Naive thymus-derived CD4-positive, alpha-beta T cell (primary cell): ENCODE data around the gene SLC25A4. TPM values are rescaled to one million over a fixed set of nuclear protein-coding genes. Genes with fewer than 3 reads are reported as not detected.

Source experiments
- ATAC-seq: fragments of 150-1000 bp; cut with Tn5 transposase; 2 replicates; pipeline ENCODE4 v1.10.0; 2021; ENCODE audit warnings: mild to moderate bottlenecking, moderate library complexity
- CTCF ChIA-PET: fragments of 350-600 bp; sonication (Branson Sonifier 250); formaldehyde crosslinking; loops from one replicate; lab custom pipeline; 2021; ENCODE audit warnings: antibody characterized with exemption; lab: Charles Lee
- POLR2A ChIA-PET: fragments of 350-600 bp; sonication (Branson Sonifier 250); formaldehyde crosslinking; loops from one replicate; lab custom pipeline; 2021; ENCODE audit warnings: antibody characterized with exemption, inconsistent platforms; lab: Charles Lee
- DNase-seq, 9 donors: peaks; one replicate each; pipeline versions ENCODE4 v3.0.0 to v3.0.0-alpha.2; 2020 to 2022; ENCODE audit warnings: mixed read lengths in 1 of 9
- H3K27ac ChIP-seq: one replicate; pipeline ENCODE4 v1.7.0; 2013; ENCODE audit warnings: mild to moderate bottlenecking, low read depth, low read length, moderate library complexity
- H3K27me3 ChIP-seq, 2 donors: one replicate each; pipeline ENCODE4 v1.7.0; 2013; ENCODE audit warnings: low read length in 2 of 2, mild to moderate bottlenecking in 2 of 2, moderate library complexity in 2 of 2; ENCODE audit not compliant: control insufficient read depth in 2 of 2, insufficient read depth in 2 of 2
- H3K36me3 ChIP-seq, 3 experiments: 1 replicate in 2 of 3; 2 replicates in 1 of 3; pipeline ENCODE4 v1.7.0; 2013; ENCODE audit warnings: low read length in 3 of 3, mild to moderate bottlenecking in 3 of 3, moderate library complexity in 1 of 3; ENCODE audit not compliant: insufficient read depth in 3 of 3, control insufficient read depth in 2 of 3
- H3K4me1 ChIP-seq, 2 donors: one replicate each; pipeline ENCODE4 v1.7.0; 2013; ENCODE audit warnings: low read length in 2 of 2, mild to moderate bottlenecking in 2 of 2, moderate library complexity in 1 of 2; ENCODE audit not compliant: control insufficient read depth in 2 of 2, insufficient read depth in 2 of 2
- H3K4me3 ChIP-seq: 2 replicates; pipeline ENCODE4 v1.7.0; 2013; ENCODE audit warnings: mild to moderate bottlenecking, low read length
- H3K9me3 ChIP-seq, 3 experiments: 1 replicate in 2 of 3; 2 replicates in 1 of 3; pipeline ENCODE4 v1.7.0; 2013; ENCODE audit warnings: low read length in 3 of 3; ENCODE audit not compliant: control insufficient read depth in 2 of 3
- H3K27ac Mint-ChIP-seq, 9 donors: one replicate each; pipeline ENCODE4 v1.8.0; 2020 to 2022; ENCODE audit warnings: mixed read lengths in 9 of 9, mild to moderate bottlenecking in 8 of 9, moderate library complexity in 5 of 9, inconsistent platforms in 2 of 9
- H3K27me3 Mint-ChIP-seq, 5 donors: one replicate each; pipeline ENCODE4 v1.8.0; 2021 to 2022; ENCODE audit warnings: mixed read lengths in 5 of 5, mild to moderate bottlenecking in 1 of 5
- H3K36me3 Mint-ChIP-seq, 5 donors: one replicate each; pipeline ENCODE4 v1.8.0; 2020 to 2022; ENCODE audit warnings: mixed read lengths in 5 of 5, mild to moderate bottlenecking in 3 of 5, inconsistent platforms in 1 of 5
- H3K4me1 Mint-ChIP-seq, 7 donors: one replicate each; pipeline ENCODE4 v1.8.0; 2020 to 2022; ENCODE audit warnings: mixed read lengths in 7 of 7, mild to moderate bottlenecking in 3 of 7, inconsistent platforms in 1 of 7
- H3K4me3 Mint-ChIP-seq, 10 donors: one replicate each; pipeline ENCODE4 v1.8.0; 2020 to 2022; ENCODE audit warnings: mild to moderate bottlenecking in 10 of 10, mixed read lengths in 10 of 10, moderate library complexity in 6 of 10, inconsistent platforms in 2 of 10
- H3K9me3 Mint-ChIP-seq, 11 donors: one replicate each; pipeline ENCODE4 v1.8.0; 2020 to 2022; ENCODE audit warnings: mixed read lengths in 11 of 11, mild to moderate bottlenecking in 4 of 11, inconsistent platforms in 1 of 11, moderate library complexity in 1 of 11
- intact Hi-C, 2 donors: fragments of 100-400 bp; cut with micrococcal nuclease; formaldehyde crosslinking; loops; one replicate each; pipeline ENCODE4 v1.15.1; 2023
- polyA plus RNA-seq, 2 donors: library from polyadenylated mRNA; unstranded; fragments of 300-500 nt; fragmentation: Illumina TruSeq; gene quantifications; one replicate each; pipeline ENCODE4 v1.2.3, GENCODE V29; 2021
- total RNA-seq, 6 experiments: library from RNA in 5 of 6; stranded (reverse) in 5 of 6; gene quantifications; 1 replicate in 5 of 6; 2 replicates in 1 of 6; pipeline ENCODE4 v1.2.3 and lab custom pipeline; 2021 to 2026

SLC25A4 gene
- total and polyA plus RNA-seq, 7 experiments from 2014 or later: 0.60 to 7.2 (median 3.8) TPM

DNA sequence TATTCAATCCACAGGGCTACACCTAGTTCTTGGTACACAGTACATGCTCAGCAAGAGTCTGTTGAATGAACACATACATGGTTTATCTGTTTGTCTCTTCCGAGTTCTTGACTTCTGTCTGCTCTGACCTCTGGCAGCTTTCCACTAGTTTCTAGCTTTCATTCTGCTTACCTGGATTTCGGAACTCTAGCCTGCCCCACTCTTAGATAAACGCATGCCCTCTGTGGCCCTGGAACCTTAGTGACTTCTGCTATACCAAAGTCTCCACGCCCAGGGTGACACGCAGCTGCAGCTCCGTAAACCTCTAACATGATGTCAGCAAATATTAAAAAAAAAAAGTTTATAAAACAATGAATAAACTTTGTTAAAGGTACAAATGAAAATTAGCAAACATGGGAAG, 1.3 kb upstream of the SLC25A4 start:
- Mint-ChIP-seq H3K4me1 (peaks cover 11 to 15% (median 12%) of the 10 kb centered on the region in 7 donors), H3K4me3 (peak overlapping the region in 4 of 10 donors; percentile 20 to 94 (median 62)), H3K36me3 (peaks cover 0 to 4% (median 0%) of the 10 kb centered on the region in 5 donors), H3K9me3 (peaks cover 0 to 1% (median 0%) of the 10 kb centered on the region in 11 donors), H3K27ac (no peak overlapping the region), H3K27me3 (peaks cover 15 to 79% (median 30%) of the 10 kb centered on the region in 5 donors)
- H3K27ac ChIP-seq: no peak overlapping the region
- no peaks in the 10 kb centered on the region for H3K9me3 ChIP-seq
- ChIA-PET CTCF (interaction anchor here (0.7 to 1.7 kb wide), 2 partner anchors 25 to 42 kb away, joined by 4 to 6 read pairs; no protein-coding TSS in a partner anchor), POLR2A (interaction anchor here (1.7 kb wide), 1 partner anchor 24 kb away, joined by 5 read pairs; no protein-coding TSS in a partner anchor)
- peaks cover 4 to 13% of the 10 kb centered on the region in 2 donors for H3K4me1 ChIP-seq
- H3K36me3 ChIP-seq: no peaks in the 10 kb centered on the region
- intact Hi-C loops: loop anchor here (2.0 to 5.0 kb wide), 7 partner anchors 13 to 409 kb away; partner anchors contain the start of genes ACSL1 (in 1 of the 2), CCDC110 (in 1 of the 2), CENPU (in 1 of the 2) and CFAP97 (in 1 of the 2)
- no peak overlapping the region for H3K4me3 ChIP-seq
- DNase-seq: no peak
- peaks cover 0 to 3% of the 10 kb centered on the region in 2 donors for H3K27me3 ChIP-seq
- ATAC-seq: no peak

DNA sequence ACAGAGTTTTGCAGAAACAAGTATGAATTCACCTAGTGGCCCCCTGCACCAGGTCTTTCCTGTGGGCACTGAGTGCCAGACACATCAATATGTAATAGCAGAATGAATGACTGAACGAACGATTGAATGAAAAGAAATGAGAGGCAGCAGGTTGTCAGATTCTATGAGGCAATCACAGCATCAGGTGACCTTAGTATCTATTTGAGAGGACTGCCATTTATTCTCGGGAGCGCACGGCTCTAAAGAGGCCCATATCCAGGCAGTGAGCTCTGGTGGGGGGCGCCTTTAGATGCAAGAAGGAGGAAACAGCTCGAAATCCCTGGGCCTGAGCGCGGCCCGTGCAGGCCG, 528 bp upstream of the SLC25A4 start:
- Histone ChIP-seq H3K4me3 (peak overlapping the region; percentile 52), H3K9me3 (no peaks in the 10 kb centered on the region), H3K36me3 (no peaks in the 10 kb centered on the region), H3K27me3 (peaks cover 0 to 3% of the 10 kb centered on the region in 2 donors), H3K27ac (peak overlapping the region; percentile 52), H3K4me1 (peaks cover 4 to 13% of the 10 kb centered on the region in 2 donors)
- no peak for DNase-seq
- peak overlapping the region in 6 of 9 donors; percentile 56 to 89 (median 84) for H3K27ac Mint-ChIP-seq
- ATAC-seq: no peak
- peaks cover 11 to 15% (median 12%) of the 10 kb centered on the region in 7 donors for H3K4me1 Mint-ChIP-seq
- intact Hi-C loops: loop anchor here (2.0 to 5.0 kb wide), 7 partner anchors 14 to 410 kb away; partner anchors contain the start of genes ACSL1 (in 1 of the 2), CCDC110 (in 1 of the 2), CENPU (in 1 of the 2) and CFAP97 (in 1 of the 2)
- CTCF ChIA-PET: interaction anchor here (0.6 to 1.7 kb wide), 5 partner anchors 8 to 88 kb away, joined by 3 to 6 read pairs (median 4); partner anchors contain the start of gene SNX25
- H3K9me3 Mint-ChIP-seq: peaks cover 0 to 1% (median 0%) of the 10 kb centered on the region in 11 donors
- peaks cover 0 to 4% (median 0%) of the 10 kb centered on the region in 5 donors for H3K36me3 Mint-ChIP-seq
- peaks cover 15 to 74% (median 30%) of the 10 kb centered on the region in 5 donors for H3K27me3 Mint-ChIP-seq
- peak overlapping the region; percentile 84 to 95 (median 90) for H3K4me3 Mint-ChIP-seq
- POLR2A ChIA-PET: interaction anchor here (0.6 to 1.7 kb wide), 4 partner anchors 23 to 252 kb away, joined by 3 to 6 read pairs (median 4); no protein-coding TSS in a partner anchor

DNA sequence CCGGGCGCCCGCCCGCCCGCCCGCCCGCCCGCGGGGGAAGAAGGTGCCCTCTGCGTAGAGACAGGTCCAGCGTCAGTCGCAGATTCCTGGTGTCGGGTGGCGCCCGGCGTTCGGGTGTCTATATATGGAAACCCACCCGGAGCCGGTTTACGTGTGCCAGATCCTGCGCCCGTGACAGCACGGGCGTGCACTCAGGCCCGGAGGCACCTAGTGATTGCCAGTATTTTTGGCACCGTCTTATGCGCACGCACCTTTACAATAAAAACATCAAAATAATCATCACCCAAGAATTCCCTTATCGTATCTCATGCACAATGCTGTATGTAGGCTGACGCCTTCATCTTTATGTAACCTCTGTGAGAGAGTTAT, 519 bp downstream of the SLC25A4 start:
- ATAC-seq: peak; percentile 25

DNA sequence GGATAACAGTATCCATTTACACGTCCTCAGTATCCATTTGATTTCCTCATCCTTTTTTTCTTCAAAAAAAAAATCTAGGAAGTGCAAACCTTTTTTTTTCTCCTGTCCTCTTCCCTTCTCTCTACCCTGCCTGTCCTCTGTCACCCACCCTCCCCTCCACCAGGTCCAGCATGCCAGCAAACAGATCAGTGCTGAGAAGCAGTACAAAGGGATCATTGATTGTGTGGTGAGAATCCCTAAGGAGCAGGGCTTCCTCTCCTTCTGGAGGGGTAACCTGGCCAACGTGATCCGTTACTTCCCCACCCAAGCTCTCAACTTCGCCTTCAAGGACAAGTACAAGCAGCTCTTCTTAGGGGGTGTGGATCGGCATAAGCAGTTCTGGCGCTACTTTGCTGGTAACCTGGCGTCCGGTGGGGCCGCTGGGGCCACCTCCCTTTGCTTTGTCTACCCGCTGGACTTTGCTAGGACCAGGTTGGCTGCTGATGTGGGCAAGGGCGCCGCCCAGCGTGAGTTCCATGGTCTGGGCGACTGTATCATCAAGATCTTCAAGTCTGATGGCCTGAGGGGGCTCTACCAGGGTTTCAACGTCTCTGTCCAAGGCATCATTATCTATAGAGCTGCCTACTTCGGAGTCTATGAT, 1.7 kb downstream of the SLC25A4 start:
- Mint-ChIP-seq H3K9me3 (peaks cover 0 to 1% (median 0%) of the 10 kb centered on the region in 11 donors), H3K4me1 (peaks cover 11 to 20% (median 13%) of the 10 kb centered on the region in 7 donors), H3K27me3 (peaks cover 1 to 57% (median 10%) of the 10 kb centered on the region in 5 donors), H3K27ac (no peak overlapping the region), H3K4me3 (peak overlapping the region in 7 of 10 donors; percentile 9 to 88 (median 47)), H3K36me3 (peaks cover 0 to 4% (median 0%) of the 10 kb centered on the region in 5 donors)
- H3K4me3 ChIP-seq: no peak overlapping the region
- H3K27ac ChIP-seq: no peak overlapping the region
- ChIA-PET CTCF (interaction anchor here (0.6 kb wide), 1 partner anchor 40 kb away, joined by 4 read pairs; no protein-coding TSS in a partner anchor), POLR2A (no interaction called here)
- intact Hi-C loops: loop anchor here (5.0 kb wide), 5 partner anchors 58 to 412 kb away; partner anchors contain the start of genes ACSL1 (in 1 of the 2), CCDC110 (in 1 of the 2), CENPU (in 1 of the 2) and CFAP97 (in 1 of the 2)
- no peak for ATAC-seq
- H3K4me1 ChIP-seq: peaks cover 4 to 13% of the 10 kb centered on the region in 2 donors
- H3K36me3 ChIP-seq: no peaks in the 10 kb centered on the region
- no peaks in the 10 kb centered on the region for H3K9me3 ChIP-seq
- DNase-seq: no peak
- H3K27me3 ChIP-seq: peaks cover 0 to 2% of the 10 kb centered on the region in 2 donors

More for the DNA sequence above, 519 bp downstream of the SLC25A4 start:
- H3K9me3 Mint-ChIP-seq: peaks cover 0 to 1% (median 0%) of the 10 kb centered on the region in 11 donors
- H3K4me3 ChIP-seq: peak overlapping the region; percentile 57
- H3K27ac ChIP-seq: no peak overlapping the region
- ChIA-PET POLR2A (interaction anchor here (0.9 to 1.7 kb wide), 4 partner anchors 22 to 282 kb away, joined by 3 to 5 read pairs (median 4); partner anchors contain the start of gene UFSP2), CTCF (interaction anchor here (0.7 to 1.5 kb wide), 2 partner anchors 9 to 24 kb away, joined by 3 to 4 read pairs; no protein-coding TSS in a partner anchor)
- H3K4me3 Mint-ChIP-seq: peak overlapping the region; percentile 51 to 95 (median 86)
- peaks cover 10 to 64% (median 20%) of the 10 kb centered on the region in 5 donors for H3K27me3 Mint-ChIP-seq
- H3K4me1 ChIP-seq: peaks cover 4 to 13% of the 10 kb centered on the region in 2 donors
- H3K27me3 ChIP-seq: peaks cover 0 to 3% of the 10 kb centered on the region in 2 donors
- DNase-seq: peak in 5 of 9 donors; percentile 19 to 28 (median 24)
- intact Hi-C loops: loop anchor here (1.0 to 5.0 kb wide), 12 partner anchors 15 to 669 kb away; partner anchors contain the start of genes ACSL1 (in 1 of the 2), ANKRD37 (in 1 of the 2), CASP3 (in 1 of the 2) and CCDC110 (in 1 of the 2)
- H3K36me3 ChIP-seq: no peaks in the 10 kb centered on the region
- no peaks in the 10 kb centered on the region for H3K9me3 ChIP-seq
- H3K4me1 Mint-ChIP-seq: peaks cover 11 to 15% (median 12%) of the 10 kb centered on the region in 7 donors
- peak overlapping the region in 5 of 9 donors; percentile 1 to 74 (median 61) for H3K27ac Mint-ChIP-seq
- peaks cover 0 to 4% (median 0%) of the 10 kb centered on the region in 5 donors for H3K36me3 Mint-ChIP-seq

DNA sequence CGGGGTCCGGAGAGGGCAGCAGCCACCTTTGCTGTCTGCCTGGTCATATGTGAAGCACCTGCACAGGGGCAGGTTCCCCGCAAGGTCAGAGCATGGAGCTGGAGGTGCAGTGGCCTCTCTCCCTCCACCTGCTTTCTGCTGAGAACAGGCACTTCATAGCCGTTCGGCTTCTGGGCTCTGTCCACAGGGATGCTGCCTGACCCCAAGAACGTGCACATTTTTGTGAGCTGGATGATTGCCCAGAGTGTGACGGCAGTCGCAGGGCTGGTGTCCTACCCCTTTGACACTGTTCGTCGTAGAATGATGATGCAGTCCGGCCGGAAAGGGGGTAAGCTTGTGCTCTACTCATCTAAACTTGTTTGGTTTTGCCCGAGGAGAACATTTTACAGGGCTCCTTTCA, 2.5 kb downstream of the SLC25A4 start:
- Histone ChIP-seq H3K27ac (no peak overlapping the region), H3K9me3 (no peaks in the 10 kb centered on the region), H3K36me3 (peaks cover 0 to 3% (median 0%) of the 10 kb centered on the region in 3 experiments), H3K4me3 (no peak overlapping the region), H3K4me1 (peaks cover 4 to 15% of the 10 kb centered on the region in 2 donors), H3K27me3 (no peaks in the 10 kb centered on the region)
- Mint-ChIP-seq H3K27ac (no peak overlapping the region), H3K4me1 (peaks cover 12 to 20% (median 14%) of the 10 kb centered on the region in 7 donors), H3K4me3 (peak overlapping the region in 1 of 10 donors; percentile 9), H3K36me3 (peaks cover 0 to 8% (median 0%) of the 10 kb centered on the region in 5 donors), H3K27me3 (peaks cover 0 to 52% (median 8%) of the 10 kb centered on the region in 5 donors), H3K9me3 (peaks cover 0 to 1% (median 0%) of the 10 kb centered on the region in 11 donors)
- ChIA-PET POLR2A (no interaction called here), CTCF (no interaction called here)
- intact Hi-C loops: no loop called here
- ATAC-seq (no peak), DNase-seq (no peak)

- peaks cover 0 to 7% (median 0%) of the 10 kb centered on the region in 3 experiments for H3K36me3 ChIP-seq
- Mint-ChIP-seq H3K4me3 (no peak overlapping the region), H3K36me3 (peaks cover 0 to 36% (median 17%) of the 10 kb centered on the region in 5 donors), H3K9me3 (no peaks in the 10 kb centered on the region), H3K4me1 (peaks cover 0 to 8% (median 0%) of the 10 kb centered on the region in 7 donors), H3K27ac (no peak overlapping the region), H3K27me3 (peaks cover 0 to 22% (median 0%) of the 10 kb centered on the region in 5 donors)
- DNase-seq (no peak), ATAC-seq (no peak)
- no peaks in the 10 kb centered on the region for H3K9me3 ChIP-seq
- no peak overlapping the region for H3K4me3 ChIP-seq
- no peak overlapping the region for H3K27ac ChIP-seq
- ChIA-PET POLR2A (no interaction called here), CTCF (no interaction called here)
- peaks cover 0 to 4% of the 10 kb centered on the region in 2 donors for H3K4me1 ChIP-seq
- intact Hi-C loops: no loop called here
- H3K27me3 ChIP-seq: no peaks in the 10 kb centered on the region
Measured at GRCh38 chr4:185149392-185149791, 6.3 kb downstream of the SLC25A4 start.
